DND-41 (cell line): ENCODE results near the gene PAPOLA.
A peak's percentile ranks its signal among the peaks of the same experiment; 100 is the strongest.

Experiments
- ATAC-seq: fragments of 200-7000 bp; cut with Tn5 transposase; 3 replicates; pipeline ENCODE4 v1.9.1; 2021; ENCODE audit warnings: low read depth; ENCODE audit not compliant: insufficient read depth
- DNase-seq: peaks from one replicate; pipeline ENCODE4 v3.0.0-alpha.2; 2020
- H2AFZ ChIP-seq: 2 replicates; pipeline ENCODE4 v1.6.0; 2012; ENCODE audit warnings: low read depth, low read length
- H3K27ac ChIP-seq: 2 replicates; pipeline ENCODE4 v1.5.1; 2012; ENCODE audit warnings: low read length, inconsistent platforms
- H3K27me3 ChIP-seq: fragments of 200-600 bp; sonication (generic); 2 replicates; pipeline ENCODE4 v1.6.0; 2012; ENCODE audit warnings: low read length, mild to moderate bottlenecking, inconsistent platforms; ENCODE audit not compliant: insufficient read depth, poor library complexity
- H3K36me3 ChIP-seq: 2 replicates; pipeline ENCODE4 v1.5.1; 2012; ENCODE audit warnings: low read length, inconsistent platforms; ENCODE audit not compliant: insufficient read depth
- H3K4me1 ChIP-seq: 2 replicates; pipeline ENCODE4 v1.5.1; 2012; ENCODE audit warnings: mild to moderate bottlenecking, low read length; ENCODE audit not compliant: insufficient read depth
- H3K4me2 ChIP-seq: 2 replicates; pipeline ENCODE4 v1.6.0; 2012; ENCODE audit warnings: mild to moderate bottlenecking, moderate library complexity, low read length, inconsistent platforms; ENCODE audit not compliant: insufficient read depth
- H3K4me3 ChIP-seq, 2 experiments: fragments of 200-600 bp in 1 of 2; shearing (Covaris generic) in 1 of 2; 2 replicates each; pipeline ENCODE4 v1.5.1; 2012 to 2016; ENCODE audit warnings: inconsistent platforms in 2 of 2, low read length in 2 of 2, mild to moderate bottlenecking in 2 of 2, low read depth in 1 of 2, moderate library complexity in 1 of 2
- H3K79me2 ChIP-seq: 2 replicates; pipeline ENCODE4 v1.6.0; 2012; ENCODE audit warnings: low read length, inconsistent platforms; ENCODE audit not compliant: insufficient read depth
- H3K9ac ChIP-seq: 2 replicates; pipeline ENCODE4 v1.6.0; 2012; ENCODE audit warnings: low read depth, mild to moderate bottlenecking, inconsistent platforms, low read length, moderate library complexity
- H3K9me3 ChIP-seq: 2 replicates; pipeline ENCODE4 v1.5.1; 2012; ENCODE audit warnings: low read length, moderate library complexity, mild to moderate bottlenecking, inconsistent platforms; ENCODE audit not compliant: insufficient read depth, severe bottlenecking
- H4K20me1 ChIP-seq: 2 replicates; pipeline ENCODE4 v1.6.0; 2012; ENCODE audit warnings: low read length; ENCODE audit not compliant: insufficient read depth
- EZH2 ChIP-seq: IDR thresholded peaks from 3 replicates; pipeline ENCODE4 v1.6.1; 2012; ENCODE audit warnings: borderline replicate concordance, low read depth, mild to moderate bottlenecking, moderate library complexity, low read length, inconsistent platforms; ENCODE audit not compliant: severe bottlenecking
- TF ChIP-seq, protein P1 (sequence below): IDR thresholded peaks from 2 replicates; pipeline ENCODE4 v1.5.1; 2012; ENCODE audit warnings: borderline replicate concordance, low read length, moderate library complexity, mild to moderate bottlenecking; ENCODE audit not compliant: poor library complexity, severe bottlenecking; ENCODE audit errors: extremely low read depth

Gene PAPOLA

GRCh38 chr14:96582995-96583394 is 80.8 kb downstream of the PAPOLA start:
- no peaks in the 10 kb centered on the region for H3K79me2 ChIP-seq
- no peak overlapping the region for H2AFZ ChIP-seq
- no peaks in the 10 kb centered on the region for H4K20me1 ChIP-seq
- no peaks in the 10 kb centered on the region for H3K36me3 ChIP-seq
- no peak overlapping the region for H3K27ac ChIP-seq
- no peak overlapping the region for H3K9ac ChIP-seq
- H3K27me3 ChIP-seq: no peaks in the 10 kb centered on the region
- H3K9me3 ChIP-seq: no peaks in the 10 kb centered on the region
- DNase-seq: no peak
- no peak overlapping the region for H3K4me2 ChIP-seq
- no peaks in the 10 kb centered on the region for H3K4me1 ChIP-seq
- H3K4me3 ChIP-seq: no peak overlapping the region
- no peak for ATAC-seq
- TF ChIP-seq EZH2: no peak
- TF ChIP-seq, protein P1, sequence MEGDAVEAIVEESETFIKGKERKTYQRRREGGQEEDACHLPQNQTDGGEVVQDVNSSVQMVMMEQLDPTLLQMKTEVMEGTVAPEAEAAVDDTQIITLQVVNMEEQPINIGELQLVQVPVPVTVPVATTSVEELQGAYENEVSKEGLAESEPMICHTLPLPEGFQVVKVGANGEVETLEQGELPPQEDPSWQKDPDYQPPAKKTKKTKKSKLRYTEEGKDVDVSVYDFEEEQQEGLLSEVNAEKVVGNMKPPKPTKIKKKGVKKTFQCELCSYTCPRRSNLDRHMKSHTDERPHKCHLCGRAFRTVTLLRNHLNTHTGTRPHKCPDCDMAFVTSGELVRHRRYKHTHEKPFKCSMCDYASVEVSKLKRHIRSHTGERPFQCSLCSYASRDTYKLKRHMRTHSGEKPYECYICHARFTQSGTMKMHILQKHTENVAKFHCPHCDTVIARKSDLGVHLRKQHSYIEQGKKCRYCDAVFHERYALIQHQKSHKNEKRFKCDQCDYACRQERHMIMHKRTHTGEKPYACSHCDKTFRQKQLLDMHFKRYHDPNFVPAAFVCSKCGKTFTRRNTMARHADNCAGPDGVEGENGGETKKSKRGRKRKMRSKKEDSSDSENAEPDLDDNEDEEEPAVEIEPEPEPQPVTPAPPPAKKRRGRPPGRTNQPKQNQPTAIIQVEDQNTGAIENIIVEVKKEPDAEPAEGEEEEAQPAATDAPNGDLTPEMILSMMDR: no peak

- Histone ChIP-seq H3K36me3 (no peaks in the 10 kb centered on the region), H3K9ac (no peak overlapping the region), H3K4me2 (no peak overlapping the region), H3K27ac (no peak overlapping the region), H3K9me3 (no peaks in the 10 kb centered on the region), H2AFZ (no peak overlapping the region), H4K20me1 (no peaks in the 10 kb centered on the region), H3K27me3 (no peaks in the 10 kb centered on the region), H3K4me1 (no peaks in the 10 kb centered on the region), H3K4me3 (no peak overlapping the region), H3K79me2 (no peaks in the 10 kb centered on the region)
- ATAC-seq (no peak; the same call in 2 of the 3 replicates), DNase-seq (no peak)
- TF ChIP-seq, protein P1: no peak
These were observed 81.4 kb downstream of the PAPOLA start for GRCh38 chr14:96583569-96584041.

GRCh38 chr14:96584199-96584906 is 82.2 kb downstream of the PAPOLA start:
- Histone ChIP-seq H3K36me3 (no peaks in the 10 kb centered on the region), H3K4me3 (no peak overlapping the region), H3K4me2 (no peak overlapping the region), H3K27me3 (no peaks in the 10 kb centered on the region), H4K20me1 (no peaks in the 10 kb centered on the region), H3K4me1 (no peaks in the 10 kb centered on the region), H3K79me2 (no peaks in the 10 kb centered on the region), H2AFZ (no peak overlapping the region), H3K27ac (no peak overlapping the region), H3K9ac (no peak overlapping the region), H3K9me3 (no peaks in the 10 kb centered on the region)
- TF ChIP-seq EZH2: no peak
- TF ChIP-seq, protein P1: peak; percentile 63
- ATAC-seq: peak; percentile 65
- no peak for DNase-seq
